Stimulated activated naive CD8-positive, alpha-beta T cell treated with anti-CD3 and anti-CD28 coated beads, Interleukin-15, Interleukin-2, amounts not matched to agents 100 ng/mL and 50 ng/mL, for 24 hours (primary cell): ENCODE results near the gene FAM219B.

ENCODE experiments used
- H3K27ac Mint-ChIP-seq: one replicate; pipeline ENCODE4 v1.8.0; 2021; ENCODE audit warnings: mild to moderate bottlenecking, mixed read lengths
- H3K27me3 Mint-ChIP-seq: one replicate; pipeline ENCODE4 v1.8.0; 2021; ENCODE audit warnings: mixed read lengths
- H3K36me3 Mint-ChIP-seq: one replicate; pipeline ENCODE4 v1.8.0; 2021; ENCODE audit warnings: low read depth, mixed read lengths
- H3K4me1 Mint-ChIP-seq: one replicate; pipeline ENCODE4 v1.8.0; 2021; ENCODE audit warnings: low read depth, mixed read lengths
- H3K4me3 Mint-ChIP-seq: one replicate; pipeline ENCODE4 v1.8.0; 2021; ENCODE audit warnings: mild to moderate bottlenecking, mixed read lengths
- H3K9me3 Mint-ChIP-seq: one replicate; pipeline ENCODE4 v1.8.0; 2021; ENCODE audit warnings: mixed read lengths

The FAM219B gene

GRCh38 chr15:74870436-74871215 lies 36.0 kb downstream of the FAM219B start:
- no peaks in the 10 kb centered on the region for H3K27me3 Mint-ChIP-seq
- H3K36me3 Mint-ChIP-seq: peaks cover 27% of the 10 kb centered on the region
- H3K4me1 Mint-ChIP-seq: peaks cover 81% of the 10 kb centered on the region
- peak overlapping the region; percentile 71 for H3K4me3 Mint-ChIP-seq
- no peaks in the 10 kb centered on the region for H3K9me3 Mint-ChIP-seq
- peak overlapping the region; percentile 82 for H3K27ac Mint-ChIP-seq

DNA sequence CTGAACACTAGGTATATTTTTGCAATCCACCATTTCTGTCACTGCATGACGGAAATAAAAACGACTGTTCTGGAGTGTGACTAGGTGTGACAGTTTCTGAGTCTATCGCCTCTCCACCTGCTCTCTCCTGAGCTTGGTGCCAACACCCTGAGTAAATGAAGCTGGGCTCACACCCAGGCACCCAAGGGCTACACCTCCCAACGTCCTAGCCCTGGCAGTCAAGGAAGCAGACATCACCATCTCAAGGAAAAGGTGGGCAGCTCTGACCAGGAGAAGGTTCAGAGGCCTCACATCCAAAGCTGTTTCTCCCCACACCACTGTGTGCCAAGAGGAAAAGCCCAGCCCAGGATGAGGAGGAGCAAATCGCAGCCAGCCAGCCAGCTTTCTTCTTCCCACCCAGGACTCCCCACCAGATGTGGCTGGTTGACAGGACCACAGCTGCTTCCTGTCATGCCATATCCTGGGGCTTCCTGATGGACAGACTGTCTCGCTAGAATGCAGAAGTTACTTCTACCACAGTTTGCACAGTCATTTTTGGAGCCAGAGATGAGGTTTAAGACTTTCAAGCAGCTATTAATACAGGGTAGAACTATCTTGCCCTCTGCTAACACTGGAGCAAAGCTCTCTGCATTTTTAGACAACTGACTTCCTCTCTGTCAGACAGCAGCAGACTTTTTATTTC lies 36.8 kb downstream of the FAM219B start:
- peaks cover 31% of the 10 kb centered on the region for H3K36me3 Mint-ChIP-seq
- H3K4me1 Mint-ChIP-seq: peaks cover 87% of the 10 kb centered on the region
- H3K27me3 Mint-ChIP-seq: no peaks in the 10 kb centered on the region
- peak overlapping the region; percentile 82 for H3K27ac Mint-ChIP-seq
- no peaks in the 10 kb centered on the region for H3K9me3 Mint-ChIP-seq
- H3K4me3 Mint-ChIP-seq: peak overlapping the region; percentile 71

DNA sequence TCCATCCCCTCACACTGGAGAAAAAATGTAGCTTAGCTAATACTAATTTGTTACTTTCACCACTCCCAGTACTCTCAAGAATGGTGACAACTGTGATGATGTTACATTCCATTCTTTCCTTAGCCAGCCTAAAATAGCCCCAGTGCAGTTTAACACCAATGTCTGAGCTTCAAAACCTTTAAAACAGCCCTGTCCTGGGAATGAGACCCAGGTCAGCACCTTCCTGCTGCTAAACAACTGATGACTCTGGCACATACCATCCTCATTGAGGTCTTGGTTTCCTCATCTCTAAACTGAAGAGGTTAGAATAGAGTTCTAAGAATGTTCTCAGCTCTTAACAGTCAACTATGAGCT lies 37.3 kb downstream of the FAM219B start:
- H3K4me1 Mint-ChIP-seq: peaks cover 91% of the 10 kb centered on the region
- H3K4me3 Mint-ChIP-seq: peak overlapping the region; percentile 71
- no peaks in the 10 kb centered on the region for H3K27me3 Mint-ChIP-seq
- no peaks in the 10 kb centered on the region for H3K9me3 Mint-ChIP-seq
- H3K36me3 Mint-ChIP-seq: peaks cover 34% of the 10 kb centered on the region
- peak overlapping the region; percentile 82 for H3K27ac Mint-ChIP-seq

DNA sequence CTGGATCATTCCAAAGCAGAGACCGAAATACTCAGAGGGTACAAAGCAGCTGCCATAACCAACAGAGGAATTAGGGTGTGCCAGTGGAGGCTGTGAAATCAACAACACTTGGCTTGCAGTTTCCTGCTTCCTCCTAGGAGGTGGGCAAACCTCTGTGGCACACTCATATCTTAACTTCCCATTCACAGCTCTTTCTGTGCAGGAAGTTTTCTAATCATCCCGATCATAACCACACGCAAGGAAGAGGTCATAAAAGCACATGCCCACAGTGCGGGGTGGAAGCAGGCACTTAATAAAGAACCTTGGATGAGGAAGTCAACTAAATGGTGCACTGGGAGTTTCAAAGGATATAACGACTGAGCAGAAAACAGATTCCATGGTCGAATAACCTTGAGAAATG lies 38.6 kb downstream of the FAM219B start:
- Mint-ChIP-seq H3K4me1 (peaks cover 91% of the 10 kb centered on the region), H3K27me3 (no peaks in the 10 kb centered on the region)

GRCh38 chr15:74867466-74868038 lies 39.1 kb downstream of the FAM219B start:
- Mint-ChIP-seq H3K9me3 (no peaks in the 10 kb centered on the region), H3K36me3 (peaks cover 40% of the 10 kb centered on the region), H3K27me3 (no peaks in the 10 kb centered on the region), H3K4me1 (peaks cover 91% of the 10 kb centered on the region), H3K4me3 (peak overlapping the region; percentile 46), H3K27ac (peak overlapping the region; percentile 62)

More for the DNA sequence above, 38.6 kb downstream of the FAM219B start:
- Mint-ChIP-seq H3K4me3 (peak overlapping the region; percentile 46), H3K36me3 (peaks cover 40% of the 10 kb centered on the region), H3K27ac (peak overlapping the region; percentile 62), H3K9me3 (no peaks in the 10 kb centered on the region)

GRCh38 chr15:74866090-74866489 lies 40.6 kb downstream of the FAM219B start:
- Mint-ChIP-seq H3K9me3 (no peaks in the 10 kb centered on the region), H3K4me1 (peaks cover 82% of the 10 kb centered on the region), H3K4me3 (no peak overlapping the region), H3K27ac (no peak overlapping the region), H3K36me3 (peaks cover 40% of the 10 kb centered on the region), H3K27me3 (no peaks in the 10 kb centered on the region)

DNA sequence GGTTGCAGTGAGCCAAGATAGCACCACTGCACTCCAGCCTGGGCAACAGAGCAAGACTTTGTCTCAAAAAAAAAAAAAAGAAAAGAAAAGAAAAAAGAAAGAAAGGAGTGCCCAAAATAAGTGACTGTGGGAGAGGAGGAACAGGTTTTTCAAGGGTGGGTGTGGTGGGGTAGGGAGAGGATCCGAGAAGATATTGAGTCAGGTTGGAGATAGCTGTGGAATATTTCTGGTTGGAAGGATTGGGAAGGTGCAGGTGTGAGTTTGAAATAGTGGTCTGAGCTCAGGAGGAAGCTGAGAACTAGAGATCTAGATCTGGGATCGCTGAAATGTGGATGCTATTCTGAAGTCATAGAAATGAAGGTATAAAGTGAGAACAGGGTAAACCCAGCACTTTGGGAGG lies 41.3 kb downstream of the FAM219B start:
- Mint-ChIP-seq H3K4me1 (peaks cover 74% of the 10 kb centered on the region), H3K36me3 (peaks cover 40% of the 10 kb centered on the region)

DNA sequence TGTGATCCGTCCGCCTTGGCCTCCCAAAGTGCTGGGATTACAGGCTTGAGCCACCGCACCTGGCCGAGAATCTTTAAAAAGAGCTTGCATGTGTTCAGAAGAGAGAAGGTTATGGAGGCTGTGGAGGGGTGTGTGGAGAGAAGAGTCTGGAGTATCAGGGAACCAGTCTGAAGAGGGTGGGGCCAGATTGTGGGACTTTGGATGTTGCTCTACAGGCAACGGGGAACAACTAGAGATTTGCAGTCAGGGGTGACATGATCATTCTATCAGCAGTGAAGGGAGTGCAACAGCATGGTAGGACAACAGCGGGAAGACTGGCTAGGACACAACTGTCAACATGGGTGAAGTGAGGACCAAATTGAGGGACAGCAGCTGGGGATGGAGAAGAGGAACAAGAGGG lies 42.4 kb downstream of the FAM219B start:
- Mint-ChIP-seq H3K4me3 (no peak overlapping the region), H3K36me3 (peaks cover 35% of the 10 kb centered on the region), H3K27ac (no peak overlapping the region), H3K9me3 (no peaks in the 10 kb centered on the region), H3K27me3 (no peaks in the 10 kb centered on the region), H3K4me1 (peaks cover 70% of the 10 kb centered on the region)

More for the DNA sequence above, 41.3 kb downstream of the FAM219B start:
- no peaks in the 10 kb centered on the region for H3K9me3 Mint-ChIP-seq
- peak overlapping the region; percentile 67 for H3K27ac Mint-ChIP-seq
- H3K4me3 Mint-ChIP-seq: no peak overlapping the region
- no peaks in the 10 kb centered on the region for H3K27me3 Mint-ChIP-seq

GRCh38 chr15:74863239-74864056 lies 43.2 kb downstream of the FAM219B start:
- Mint-ChIP-seq H3K9me3 (no peaks in the 10 kb centered on the region), H3K27ac (peak overlapping the region; percentile 62), H3K4me3 (no peak overlapping the region), H3K27me3 (no peaks in the 10 kb centered on the region), H3K4me1 (peaks cover 70% of the 10 kb centered on the region), H3K36me3 (peaks cover 37% of the 10 kb centered on the region)

- peaks cover 46% of the 10 kb centered on the region for H3K4me1 Mint-ChIP-seq
- H3K27ac Mint-ChIP-seq: peak overlapping the region; percentile 71
- no peaks in the 10 kb centered on the region for H3K27me3 Mint-ChIP-seq
- no peaks in the 10 kb centered on the region for H3K9me3 Mint-ChIP-seq
- peaks cover 6% of the 10 kb centered on the region for H3K36me3 Mint-ChIP-seq
- H3K4me3 Mint-ChIP-seq: no peak overlapping the region
These were observed 48.3 kb downstream of the FAM219B start for GRCh38 chr15:74858369-74858740.

GRCh38 chr15:74857671-74858368 lies 48.8 kb downstream of the FAM219B start:
- peak overlapping the region; percentile 71 for H3K27ac Mint-ChIP-seq
- no peaks in the 10 kb centered on the region for H3K9me3 Mint-ChIP-seq
- no peak overlapping the region for H3K4me3 Mint-ChIP-seq
- no peaks in the 10 kb centered on the region for H3K27me3 Mint-ChIP-seq
- H3K4me1 Mint-ChIP-seq: peaks cover 44% of the 10 kb centered on the region
- peaks cover 11% of the 10 kb centered on the region for H3K36me3 Mint-ChIP-seq

DNA sequence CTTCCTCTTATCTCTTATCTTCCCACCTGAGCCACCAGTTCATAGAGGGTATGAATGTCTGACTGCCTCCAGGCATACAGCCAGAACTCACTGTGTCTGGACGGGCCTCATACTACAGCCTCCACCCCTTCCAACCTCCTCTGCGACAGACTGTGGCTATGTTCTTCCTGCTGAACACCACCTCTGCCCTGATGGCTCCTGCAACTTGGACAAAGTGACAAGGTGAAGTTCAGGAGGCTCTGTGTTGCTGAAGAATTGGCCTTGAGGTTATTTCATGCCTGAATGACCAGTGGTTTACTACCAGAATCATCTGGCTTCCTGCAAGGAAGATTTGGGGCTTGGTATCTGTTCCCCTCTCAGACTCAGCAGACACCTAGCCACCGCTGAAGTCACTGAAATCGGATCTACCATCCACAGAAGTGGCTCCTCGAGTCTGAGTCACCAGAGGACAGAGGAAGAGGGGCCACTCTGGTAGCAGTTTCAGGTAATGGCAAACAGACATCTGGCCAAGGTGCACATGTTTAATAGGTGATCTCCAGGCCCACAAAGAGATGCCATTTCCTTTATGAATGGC lies 49.5 kb downstream of the FAM219B start:
- H3K9me3 Mint-ChIP-seq: no peaks in the 10 kb centered on the region
- peaks cover 41% of the 10 kb centered on the region for H3K4me1 Mint-ChIP-seq
- peak overlapping the region; percentile 71 for H3K27ac Mint-ChIP-seq
- H3K4me3 Mint-ChIP-seq: no peak overlapping the region
- no peaks in the 10 kb centered on the region for H3K27me3 Mint-ChIP-seq
- H3K36me3 Mint-ChIP-seq: peaks cover 13% of the 10 kb centered on the region

GRCh38 chr15:74856537-74856936 lies 50.1 kb downstream of the FAM219B start:
- no peak overlapping the region for H3K4me3 Mint-ChIP-seq
- H3K27ac Mint-ChIP-seq: peak overlapping the region; percentile 65
- H3K36me3 Mint-ChIP-seq: peaks cover 13% of the 10 kb centered on the region
- H3K4me1 Mint-ChIP-seq: peaks cover 41% of the 10 kb centered on the region
- no peaks in the 10 kb centered on the region for H3K9me3 Mint-ChIP-seq
- no peaks in the 10 kb centered on the region for H3K27me3 Mint-ChIP-seq

DNA sequence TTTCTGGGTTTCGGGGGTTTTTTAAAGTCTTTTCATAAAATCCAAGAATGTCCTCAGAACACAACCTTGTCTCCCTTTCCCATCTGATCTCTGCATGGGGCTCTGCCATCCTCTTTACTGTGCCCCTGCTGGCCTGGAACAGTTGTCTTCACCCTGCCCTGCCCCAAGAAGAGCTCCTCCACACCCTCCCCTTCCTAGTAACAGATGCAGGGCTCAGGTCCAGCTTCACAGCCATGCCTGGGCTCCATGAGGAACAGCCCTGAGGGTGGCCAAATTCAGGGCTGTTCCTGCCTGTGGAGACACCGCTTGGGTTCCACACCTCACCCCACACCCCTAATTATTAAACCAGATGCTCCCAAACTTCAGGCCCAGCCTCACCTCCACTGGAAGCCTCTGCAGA lies 50.8 kb downstream of the FAM219B start:
- Mint-ChIP-seq H3K27me3 (no peaks in the 10 kb centered on the region), H3K4me3 (no peak overlapping the region), H3K27ac (peak overlapping the region; percentile 72), H3K9me3 (no peaks in the 10 kb centered on the region), H3K36me3 (peaks cover 13% of the 10 kb centered on the region), H3K4me1 (peaks cover 38% of the 10 kb centered on the region)
